Measurements from ENCODE around the gene MED26. TPM values are rescaled to one million over a fixed set of nuclear protein-coding genes. Genes with fewer than 3 reads are reported as not detected.
A peak's percentile ranks its signal among the peaks of the same experiment; 100 is the strongest.
"Not testable (repeated sequence)": the region's sequence is repeated elsewhere in the genome, so short reads cannot be mapped to it uniquely, and the experiment has no call there.

Gene MED26
- total RNA-seq: 1 to 10 TPM; 8.0 to 8.4 TPM
- polyA plus RNA-seq: 1 to 10 TPM in 1 of 2 donors, under 1 TPM in 1; 0.75 to 2.6 TPM
- long read RNA-seq, donor 1, transcript MED26-202 (1 exons, 3,871 nt): major isoform, 7 of 7 reads
- long read RNA-seq, donor 1, partial matches to known transcripts: 0 of 7 reads
- long read RNA-seq, donor 1, other reads (novel, unspliced or antisense): 0 of 7 reads
- long read RNA-seq, donor 2, transcript MED26-202 (1 exons, 3,871 nt): major isoform, 10 of 11 reads
- long read RNA-seq, donor 2, partial matches to known transcripts: 0 of 11 reads
- long read RNA-seq, donor 2, other reads (novel, unspliced or antisense): 0 of 11 reads

- H3K27ac ChIP-seq (ENCODE audit: low read depth in 1 of 2, low read length in 2 of 2): peak within 1 kb of the TSS in 1 of 2 donors; percentile 38
- intact Hi-C loops (cut with DNase I): loop anchor here in 1 of 2 donors (1.0 to 2.0 kb wide), 2 partner anchors 32 to 56 kb away; partner anchors contain the start of genes SLC35E1 and SMIM7
- H3K27me3 ChIP-seq (ENCODE audit: control insufficient read depth in 1 of 2, insufficient read depth in 2 of 2, low read length in 1 of 2): no peaks in the 10 kb centered on the region
- 0 to 1% methylated on average over 91 to 98 of the region's 98 CpGs for WGBS, 2 donors
- peak within 1 kb of the TSS; percentile 88 to 96 for H3K4me3 ChIP-seq (ENCODE audit: low read length in 2 of 2)
- no peaks in the 10 kb centered on the region for H3K36me3 ChIP-seq (ENCODE audit: control insufficient read depth in 1 of 2, insufficient read depth in 2 of 2, low read length in 1 of 2)
- DNase-seq: peak; percentile 96 to 99
- H3K4me1 ChIP-seq (ENCODE audit: control insufficient read depth in 1 of 2, insufficient read depth in 2 of 2, low read length in 2 of 2): no peaks in the 10 kb centered on the region
- no peaks in the 10 kb centered on the region for H3K9me3 ChIP-seq (ENCODE audit: control insufficient read depth, low read length)
- peak; percentile 99 for ATAC-seq (ENCODE audit: low FRiP score)
Measured at GRCh38 chr19:16628183-16628983, at the start of gene MED26. MED26 (minus strand) TSS chr19:16628204; CDS start chr19:16627943, 261 bp downstream.

- no peaks in the 10 kb centered on the region for H3K9me3 ChIP-seq (ENCODE audit: control insufficient read depth, low read length)
- no peak overlapping the region for H3K4me3 ChIP-seq (ENCODE audit: low read length in 2 of 2)
- H3K27ac ChIP-seq (ENCODE audit: low read depth in 1 of 2, low read length in 2 of 2): no peak overlapping the region
- H3K27me3 ChIP-seq (ENCODE audit: control insufficient read depth in 1 of 2, insufficient read depth in 2 of 2, low read length in 1 of 2): no peaks in the 10 kb centered on the region
- no peak for DNase-seq
- ATAC-seq (ENCODE audit: low FRiP score): no peak
- peaks cover 4% of the 10 kb centered on the region in 2 donors for H3K36me3 ChIP-seq (ENCODE audit: control insufficient read depth in 1 of 2, insufficient read depth in 2 of 2, low read length in 1 of 2)
- no peaks in the 10 kb centered on the region for H3K4me1 ChIP-seq (ENCODE audit: control insufficient read depth in 1 of 2, insufficient read depth in 2 of 2, low read length in 2 of 2)
- intact Hi-C loops (cut with DNase I): no loop called here
Measured at GRCh38 chr19:16677055-16677454, 49.1 kb upstream of the MED26 start.

- no peaks in the 10 kb centered on the region for H3K4me1 ChIP-seq (ENCODE audit: control insufficient read depth in 1 of 2, insufficient read depth in 2 of 2, low read length in 2 of 2)
- 93% methylated on average over 15 of the region's 15 CpGs for WGBS, 2 donors
- no peak overlapping the region for H3K4me3 ChIP-seq (ENCODE audit: low read length in 2 of 2)
- ATAC-seq (ENCODE audit: low FRiP score) (no peak), DNase-seq (no peak)
- H3K27me3 ChIP-seq (ENCODE audit: control insufficient read depth in 1 of 2, insufficient read depth in 2 of 2, low read length in 1 of 2): no peaks in the 10 kb centered on the region
- no peak overlapping the region for H3K27ac ChIP-seq (ENCODE audit: low read depth in 1 of 2, low read length in 2 of 2)
- H3K9me3 ChIP-seq (ENCODE audit: control insufficient read depth, low read length): no peaks in the 10 kb centered on the region
- H3K36me3 ChIP-seq (ENCODE audit: control insufficient read depth in 1 of 2, insufficient read depth in 2 of 2, low read length in 1 of 2): peaks cover 4% of the 10 kb centered on the region in 2 donors
- intact Hi-C loops (cut with DNase I): no loop called here
Measured at GRCh38 chr19:16676101-16676798, 48.2 kb upstream of the MED26 start.

- H3K4me3 ChIP-seq (ENCODE audit: low read length in 2 of 2); H3K27me3 ChIP-seq (ENCODE audit: control insufficient read depth in 1 of 2, insufficient read depth in 2 of 2, low read length in 1 of 2); DNase-seq; H3K4me1 ChIP-seq (ENCODE audit: control insufficient read depth in 1 of 2, insufficient read depth in 2 of 2, low read length in 2 of 2); intact Hi-C loops (cut with DNase I); ATAC-seq (ENCODE audit: low FRiP score); H3K36me3 ChIP-seq (ENCODE audit: control insufficient read depth in 1 of 2, insufficient read depth in 2 of 2, low read length in 1 of 2); H3K9me3 ChIP-seq (ENCODE audit: control insufficient read depth, low read length); H3K27ac ChIP-seq (ENCODE audit: low read depth in 1 of 2, low read length in 2 of 2): not testable (repeated sequence)
- 83 to 84% methylated on average over 4 of the region's 4 CpGs for WGBS, 2 donors
Measured at GRCh38 chr19:16673839-16674238, 45.8 kb upstream of the MED26 start.

GRCh38 chr19:16673231-16673630, 45.2 kb upstream of the MED26 start:
- ATAC-seq (ENCODE audit: low FRiP score) (no peak), DNase-seq (no peak)
- 86 to 89% methylated on average over 3 of the region's 3 CpGs for WGBS, 2 donors
- no peaks in the 10 kb centered on the region for H3K4me1 ChIP-seq (ENCODE audit: control insufficient read depth in 1 of 2, insufficient read depth in 2 of 2, low read length in 2 of 2)
- no peaks in the 10 kb centered on the region for H3K36me3 ChIP-seq (ENCODE audit: control insufficient read depth in 1 of 2, insufficient read depth in 2 of 2, low read length in 1 of 2)
- H3K4me3 ChIP-seq (ENCODE audit: low read length in 2 of 2): no peak overlapping the region
- no peaks in the 10 kb centered on the region for H3K27me3 ChIP-seq (ENCODE audit: control insufficient read depth in 1 of 2, insufficient read depth in 2 of 2, low read length in 1 of 2)
- intact Hi-C loops (cut with DNase I): no loop called here
- no peak overlapping the region for H3K27ac ChIP-seq (ENCODE audit: low read depth in 1 of 2, low read length in 2 of 2)
- no peaks in the 10 kb centered on the region for H3K9me3 ChIP-seq (ENCODE audit: control insufficient read depth, low read length)

- H3K9me3 ChIP-seq (ENCODE audit: control insufficient read depth, low read length): no peaks in the 10 kb centered on the region
- 78 to 83% methylated on average over 12 of the region's 12 CpGs for WGBS, 2 donors
- H3K27ac ChIP-seq (ENCODE audit: low read depth in 1 of 2, low read length in 2 of 2): no peak overlapping the region
- H3K4me3 ChIP-seq (ENCODE audit: low read length in 2 of 2): no peak overlapping the region
- H3K27me3 ChIP-seq (ENCODE audit: control insufficient read depth in 1 of 2, insufficient read depth in 2 of 2, low read length in 1 of 2): no peaks in the 10 kb centered on the region
- no peaks in the 10 kb centered on the region for H3K36me3 ChIP-seq (ENCODE audit: control insufficient read depth in 1 of 2, insufficient read depth in 2 of 2, low read length in 1 of 2)
- intact Hi-C loops (cut with DNase I): no loop called here
- no peak for DNase-seq
- no peak for ATAC-seq (ENCODE audit: low FRiP score)
- H3K4me1 ChIP-seq (ENCODE audit: control insufficient read depth in 1 of 2, insufficient read depth in 2 of 2, low read length in 2 of 2): no peaks in the 10 kb centered on the region
Measured at GRCh38 chr19:16671652-16672274, 43.8 kb upstream of the MED26 start.

GRCh38 chr19:16670291-16670690, 42.3 kb upstream of the MED26 start:
- Histone ChIP-seq H3K9me3 (ENCODE audit: control insufficient read depth, low read length) (no peaks in the 10 kb centered on the region), H3K4me1 (ENCODE audit: control insufficient read depth in 1 of 2, insufficient read depth in 2 of 2, low read length in 2 of 2) (no peaks in the 10 kb centered on the region), H3K27ac (ENCODE audit: low read depth in 1 of 2, low read length in 2 of 2) (no peak overlapping the region), H3K36me3 (ENCODE audit: control insufficient read depth in 1 of 2, insufficient read depth in 2 of 2, low read length in 1 of 2) (no peaks in the 10 kb centered on the region), H3K4me3 (ENCODE audit: low read length in 2 of 2) (no peak overlapping the region), H3K27me3 (ENCODE audit: control insufficient read depth in 1 of 2, insufficient read depth in 2 of 2, low read length in 1 of 2) (no peaks in the 10 kb centered on the region)
- DNase-seq (no peak), ATAC-seq (ENCODE audit: low FRiP score) (no peak)
- WGBS, 2 donors: 92 to 95% methylated on average over 13 of the region's 13 CpGs
- intact Hi-C loops (cut with DNase I): no loop called here

- intact Hi-C loops (cut with DNase I); H3K4me1 ChIP-seq (ENCODE audit: control insufficient read depth in 1 of 2, insufficient read depth in 2 of 2, low read length in 2 of 2); H3K27me3 ChIP-seq (ENCODE audit: control insufficient read depth in 1 of 2, insufficient read depth in 2 of 2, low read length in 1 of 2); H3K4me3 ChIP-seq (ENCODE audit: low read length in 2 of 2); H3K9me3 ChIP-seq (ENCODE audit: control insufficient read depth, low read length); DNase-seq; H3K27ac ChIP-seq (ENCODE audit: low read depth in 1 of 2, low read length in 2 of 2); ATAC-seq (ENCODE audit: low FRiP score); H3K36me3 ChIP-seq (ENCODE audit: control insufficient read depth in 1 of 2, insufficient read depth in 2 of 2, low read length in 1 of 2): not testable (repeated sequence)
- WGBS, 2 donors: 94 to 96% methylated on average over 4 of the region's 4 CpGs
Measured at GRCh38 chr19:16668702-16669101, 40.7 kb upstream of the MED26 start.
